Neural cell (in vitro differentiated cells): ENCODE results near the gene SGPP2. TPM values are rescaled to one million over a fixed set of nuclear protein-coding genes. Genes with fewer than 3 reads are reported as not detected.

Source experiments
- H2AFZ ChIP-seq: fragments of 200-600, 300-800 bp; sonication (generic), shearing (Covaris generic); 2 replicates; pipeline ENCODE4 v1.6.0; 2014; ENCODE audit warnings: low read depth, mild to moderate bottlenecking, antibody characterized with exemption, low read length, moderate library complexity
- H3F3A ChIP-seq: fragments of 200-600 bp; shearing (Covaris generic); 2 replicates; pipeline ENCODE4 v1.6.1; 2016; ENCODE audit warnings: mild to moderate bottlenecking, moderate library complexity, mixed read lengths, antibody characterized with exemption, low read length; ENCODE audit not compliant: insufficient read depth, poor library complexity, severe bottlenecking
- H3K27ac ChIP-seq: fragments of 200-600, 300-800 bp; sonication (generic), shearing (Covaris generic); 2 replicates; pipeline ENCODE4 v1.5.1; 2014; ENCODE audit warnings: mild to moderate bottlenecking, low read length, moderate library complexity
- H3K27me3 ChIP-seq: fragments of 300-800, 200-600 bp; sonication (generic), shearing (Covaris generic); 2 replicates; pipeline ENCODE4 v1.6.0; 2014; ENCODE audit warnings: mild to moderate bottlenecking, low read depth, low read length, moderate library complexity; ENCODE audit not compliant: insufficient read depth
- H3K36me3 ChIP-seq: fragments of 300-800, 200-600 bp; sonication (generic), shearing (Covaris generic); 2 replicates; pipeline ENCODE4 v1.5.1; 2014; ENCODE audit warnings: mild to moderate bottlenecking, antibody characterized with exemption, low read length, moderate library complexity; ENCODE audit not compliant: insufficient read depth
- H3K4me2 ChIP-seq: fragments of 300-800, 200-600 bp; sonication (generic), shearing (Covaris generic); 2 replicates; pipeline ENCODE4 v1.6.0; 2014; ENCODE audit warnings: mild to moderate bottlenecking, low read length
- H3K4me3 ChIP-seq: fragments of 300-800, 200-600 bp; sonication (generic), shearing (Covaris generic); 2 replicates; pipeline ENCODE4 v1.5.1; 2014; ENCODE audit warnings: mild to moderate bottlenecking, low read length, moderate library complexity
- H3K79me2 ChIP-seq: fragments of 200-600 bp; shearing (Covaris generic); replicated peaks from 2 replicates; pipeline ENCODE4 v1.6.0; 2014; ENCODE audit warnings: mild to moderate bottlenecking, low read length, moderate library complexity; ENCODE audit not compliant: insufficient read depth
- H3K9ac ChIP-seq: fragments of 300-800, 200-600 bp; sonication (generic), shearing (Covaris generic); 2 replicates; pipeline ENCODE4 v1.6.1; 2016; ENCODE audit warnings: mild to moderate bottlenecking, low read length, mixed read lengths
- H3K9me2 ChIP-seq: fragments of 200-600 bp; shearing (Covaris generic); 2 replicates; pipeline ENCODE4 v1.6.1; 2016; ENCODE audit warnings: mild to moderate bottlenecking, low read length, mixed read lengths; ENCODE audit not compliant: insufficient read depth
- H3K9me3 ChIP-seq: fragments of 200-600, 300-800 bp; sonication (generic), shearing (Covaris generic); 2 replicates; pipeline ENCODE4 v1.6.1; 2016; ENCODE audit warnings: mild to moderate bottlenecking, mixed run types, low read length, moderate library complexity, mixed read lengths
- H4K20me1 ChIP-seq: fragments of 200-600 bp; shearing (Covaris generic); 2 replicates; pipeline ENCODE4 v1.6.1; 2016; ENCODE audit warnings: mild to moderate bottlenecking, mixed run types; ENCODE audit not compliant: insufficient read depth
- EP300 ChIP-seq: fragments of 450-650 bp; conservative IDR thresholded peaks from 2 replicates; pipeline ENCODE4 v1.6.1; 2014; ENCODE audit warnings: antibody characterized with exemption, mild to moderate bottlenecking, moderate library complexity; ENCODE audit not compliant: poor library complexity, severe bottlenecking
- EZH2 ChIP-seq: fragments of 200-600, 300-800 bp; shearing (Covaris generic), sonication (generic); IDR thresholded peaks from 2 replicates; pipeline ENCODE4 v1.6.1; 2014; ENCODE audit warnings: antibody characterized with exemption, low read length, borderline replicate concordance, mild to moderate bottlenecking; ENCODE audit not compliant: insufficient read depth, poor library complexity, severe bottlenecking
- MXI1 ChIP-seq: fragments of 450-650 bp; conservative IDR thresholded peaks from 2 replicates; pipeline ENCODE4 v1.6.1; 2014; ENCODE audit warnings: antibody characterized with exemption, mild to moderate bottlenecking; ENCODE audit not compliant: poor library complexity, severe bottlenecking
- POLR2AphosphoS5 ChIP-seq: IDR thresholded peaks from 2 replicates; pipeline ENCODE4 v1.6.1; 2012
- RAD21 ChIP-seq: fragments of 450-650 bp; conservative IDR thresholded peaks from 2 replicates; pipeline ENCODE4 v1.6.1; 2014; ENCODE audit warnings: antibody characterized with exemption, mild to moderate bottlenecking, moderate library complexity
- REST ChIP-seq: IDR thresholded peaks from 2 replicates; pipeline ENCODE4 v1.6.1; 2012; ENCODE audit warnings: borderline replicate concordance
- SMC3 ChIP-seq: fragments of 450-650 bp; conservative IDR thresholded peaks from 2 replicates; pipeline ENCODE4 v1.6.1; 2014; ENCODE audit warnings: antibody characterized with exemption, mild to moderate bottlenecking, moderate library complexity; ENCODE audit not compliant: poor library complexity
- TAF1 ChIP-seq: IDR thresholded peaks from 2 replicates; pipeline ENCODE4 v1.6.1; 2012; ENCODE audit warnings: low read depth
- polyA plus RNA-seq: library from polyadenylated mRNA; depleted of rRNA; stranded (reverse); fragments of >200 nt; gene quantifications from 2 replicates; pipeline ENCODE4 v1.2.3, GENCODE V29; 2014
- TF ChIP-seq, protein P1 (sequence below): fragments of 450-650 bp; IDR thresholded peaks from 2 replicates; pipeline ENCODE4 v1.5.1; 2014; ENCODE audit warnings: antibody characterized with exemption, mild to moderate bottlenecking, moderate library complexity; ENCODE audit not compliant: poor library complexity, severe bottlenecking

The SGPP2 gene
- polyA plus RNA-seq, 1 donor from 2014 or later, result 0.38 TPM

- Histone ChIP-seq H3K79me2 (no peaks in the 10 kb centered on the region), H3K27ac (no peak overlapping the region), H3K4me3 (no peak overlapping the region), H3K9me2 (no peaks in the 10 kb centered on the region), H3K9ac (no peak overlapping the region), H3K9me3 (no peaks in the 10 kb centered on the region), H2AFZ (no peak overlapping the region), H4K20me1 (no peaks in the 10 kb centered on the region), H3K27me3 (no peaks in the 10 kb centered on the region), H3K36me3 (no peaks in the 10 kb centered on the region), H3F3A (no peaks in the 10 kb centered on the region), H3K4me2 (no peak overlapping the region)
- TF ChIP-seq REST, result no peak
- no peak for TF ChIP-seq EZH2
- TF ChIP-seq RAD21, result no peak
- no peak for TF ChIP-seq SMC3
- TF ChIP-seq TAF1, result no peak
- TF ChIP-seq POLR2AphosphoS5, result no peak
- no peak for TF ChIP-seq MXI1
- TF ChIP-seq EP300, result no peak
- TF ChIP-seq, protein P1, sequence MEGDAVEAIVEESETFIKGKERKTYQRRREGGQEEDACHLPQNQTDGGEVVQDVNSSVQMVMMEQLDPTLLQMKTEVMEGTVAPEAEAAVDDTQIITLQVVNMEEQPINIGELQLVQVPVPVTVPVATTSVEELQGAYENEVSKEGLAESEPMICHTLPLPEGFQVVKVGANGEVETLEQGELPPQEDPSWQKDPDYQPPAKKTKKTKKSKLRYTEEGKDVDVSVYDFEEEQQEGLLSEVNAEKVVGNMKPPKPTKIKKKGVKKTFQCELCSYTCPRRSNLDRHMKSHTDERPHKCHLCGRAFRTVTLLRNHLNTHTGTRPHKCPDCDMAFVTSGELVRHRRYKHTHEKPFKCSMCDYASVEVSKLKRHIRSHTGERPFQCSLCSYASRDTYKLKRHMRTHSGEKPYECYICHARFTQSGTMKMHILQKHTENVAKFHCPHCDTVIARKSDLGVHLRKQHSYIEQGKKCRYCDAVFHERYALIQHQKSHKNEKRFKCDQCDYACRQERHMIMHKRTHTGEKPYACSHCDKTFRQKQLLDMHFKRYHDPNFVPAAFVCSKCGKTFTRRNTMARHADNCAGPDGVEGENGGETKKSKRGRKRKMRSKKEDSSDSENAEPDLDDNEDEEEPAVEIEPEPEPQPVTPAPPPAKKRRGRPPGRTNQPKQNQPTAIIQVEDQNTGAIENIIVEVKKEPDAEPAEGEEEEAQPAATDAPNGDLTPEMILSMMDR, result no peak
Measured at GRCh38 chr2:222603501-222603900, 179.2 kb downstream of the SGPP2 start.

DNA sequence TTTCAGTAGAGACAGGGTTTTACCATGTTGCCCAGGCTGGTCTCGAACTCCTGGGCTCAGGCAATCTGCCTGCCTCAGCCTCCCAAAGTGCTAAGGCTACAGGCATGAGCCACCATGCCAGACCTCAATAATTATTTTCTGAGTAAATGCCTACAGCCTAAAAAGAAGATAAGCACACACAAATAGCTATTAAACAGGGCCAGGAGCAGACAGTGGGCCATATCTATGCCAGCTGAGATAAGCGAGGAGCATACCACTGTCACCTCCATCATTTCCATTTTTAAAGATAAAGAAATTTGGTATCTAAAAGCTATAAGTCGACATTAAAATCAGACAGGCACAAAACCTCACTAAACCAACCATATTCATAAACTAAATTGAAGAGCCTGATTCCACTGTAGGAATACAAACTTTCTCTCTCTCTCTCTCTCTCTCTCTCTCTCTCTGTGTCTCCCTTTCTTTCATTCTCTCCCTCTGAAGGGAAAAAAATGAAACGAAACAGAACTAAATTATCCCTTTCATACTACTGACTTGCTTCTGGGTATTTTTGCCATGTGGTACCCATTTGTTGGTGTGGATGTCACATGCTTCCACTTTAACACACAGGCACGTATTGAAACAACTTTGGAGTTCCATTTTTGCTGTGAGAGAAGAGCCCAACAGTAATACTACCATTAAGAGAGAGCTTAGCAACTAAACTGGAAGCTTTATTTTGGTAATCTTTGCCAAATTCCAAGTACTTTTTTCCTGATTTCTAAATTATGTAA, 180.6 kb downstream of the SGPP2 start:
- no peak overlapping the region for H2AFZ ChIP-seq
- H4K20me1 ChIP-seq, result no peaks in the 10 kb centered on the region
- H3F3A ChIP-seq, result no peaks in the 10 kb centered on the region
- H3K36me3 ChIP-seq, result no peaks in the 10 kb centered on the region
- H3K9ac ChIP-seq, result no peak overlapping the region
- H3K79me2 ChIP-seq, result no peaks in the 10 kb centered on the region
- no peak overlapping the region for H3K4me3 ChIP-seq
- H3K27ac ChIP-seq, result no peak overlapping the region
- no peak overlapping the region for H3K4me2 ChIP-seq
- no peaks in the 10 kb centered on the region for H3K9me3 ChIP-seq
- no peaks in the 10 kb centered on the region for H3K27me3 ChIP-seq
- TF ChIP-seq POLR2AphosphoS5, result no peak
- TF ChIP-seq RAD21, result no peak
- no peak for TF ChIP-seq REST
- no peak for TF ChIP-seq TAF1
- TF ChIP-seq SMC3, result no peak
- TF ChIP-seq, protein P1, result no peak
- no peak for TF ChIP-seq EP300
- H3K9me2 ChIP-seq, result no peaks in the 10 kb centered on the region
